Duodenal mucosa (tissue), 2 donors: ENCODE results near the gene PTPN2.

Source experiments
- H3K27ac ChIP-seq: one replicate; pipeline ENCODE4 v1.7.0; 2013; ENCODE audit warnings: low read depth, low read length
- H3K27me3 ChIP-seq, 2 donors: one replicate each; pipeline ENCODE4 v1.7.0; 2013; ENCODE audit warnings: low read length in 2 of 2, control low read depth in 1 of 2; ENCODE audit not compliant: insufficient read depth in 2 of 2, control insufficient read depth in 1 of 2
- H3K36me3 ChIP-seq, 2 donors: one replicate each; pipeline ENCODE4 v1.7.0; 2013; ENCODE audit warnings: low read length in 2 of 2, control low read depth in 1 of 2; ENCODE audit not compliant: insufficient read depth in 2 of 2, control insufficient read depth in 1 of 2
- H3K4me1 ChIP-seq, 2 donors: one replicate each; pipeline ENCODE4 v1.7.0; 2013; ENCODE audit warnings: low read length in 2 of 2, control low read depth in 1 of 2; ENCODE audit not compliant: insufficient read depth in 2 of 2, control insufficient read depth in 1 of 2
- H3K4me3 ChIP-seq, 2 donors: one replicate each; pipeline ENCODE4 v1.7.0; 2013; ENCODE audit warnings: low read length in 2 of 2, low read depth in 1 of 2
- H3K9ac ChIP-seq, 2 donors: one replicate each; pipeline ENCODE4 v1.7.0; 2013; ENCODE audit warnings: low read length in 2 of 2, low read depth in 1 of 2
- H3K9me3 ChIP-seq, 2 donors: one replicate each; pipeline ENCODE4 v1.7.0; 2013; ENCODE audit warnings: low read length in 2 of 2, control low read depth in 1 of 2; ENCODE audit not compliant: control insufficient read depth in 1 of 2

Gene PTPN2

GRCh38 chr18:12836551-12836950 is 47.5 kb downstream of the PTPN2 start:
- Histone ChIP-seq H3K9me3 (no peaks in the 10 kb centered on the region), H3K9ac (no peak overlapping the region), H3K36me3 (peaks cover 0 to 14% of the 10 kb centered on the region in 2 donors), H3K4me1 (peaks cover 29 to 40% of the 10 kb centered on the region in 2 donors), H3K27me3 (no peaks in the 10 kb centered on the region), H3K27ac (no peak overlapping the region), H3K4me3 (no peak overlapping the region)

- H3K4me1 ChIP-seq = no peaks in the 10 kb centered on the region
- no peak overlapping the region for H3K4me3 ChIP-seq
- H3K27ac ChIP-seq = no peak overlapping the region
- no peaks in the 10 kb centered on the region for H3K27me3 ChIP-seq
- no peak overlapping the region for H3K9ac ChIP-seq
- peaks cover 7 to 12% of the 10 kb centered on the region in 2 donors for H3K9me3 ChIP-seq
- peaks cover 13 to 36% of the 10 kb centered on the region in 2 donors for H3K36me3 ChIP-seq
Measured at GRCh38 chr18:12828116-12829051, 55.7 kb downstream of the PTPN2 start.

GRCh38 chr18:12827588-12827987 is 56.4 kb downstream of the PTPN2 start:
- Histone ChIP-seq H3K4me3 (no peak overlapping the region), H3K27me3 (no peaks in the 10 kb centered on the region), H3K9ac (no peak overlapping the region), H3K9me3 (peaks cover 7 to 12% of the 10 kb centered on the region in 2 donors), H3K36me3 (peaks cover 13 to 32% of the 10 kb centered on the region in 2 donors), H3K27ac (no peak overlapping the region), H3K4me1 (no peaks in the 10 kb centered on the region)

- peaks cover 7 to 12% of the 10 kb centered on the region in 2 donors for H3K9me3 ChIP-seq
- peaks cover 19 to 34% of the 10 kb centered on the region in 2 donors for H3K36me3 ChIP-seq
- H3K27ac ChIP-seq = no peak overlapping the region
- no peaks in the 10 kb centered on the region for H3K27me3 ChIP-seq
- H3K4me3 ChIP-seq = no peak overlapping the region
- H3K4me1 ChIP-seq = no peaks in the 10 kb centered on the region
- H3K9ac ChIP-seq = no peak overlapping the region
Measured at GRCh38 chr18:12825230-12825629, 58.8 kb downstream of the PTPN2 start.

DNA sequence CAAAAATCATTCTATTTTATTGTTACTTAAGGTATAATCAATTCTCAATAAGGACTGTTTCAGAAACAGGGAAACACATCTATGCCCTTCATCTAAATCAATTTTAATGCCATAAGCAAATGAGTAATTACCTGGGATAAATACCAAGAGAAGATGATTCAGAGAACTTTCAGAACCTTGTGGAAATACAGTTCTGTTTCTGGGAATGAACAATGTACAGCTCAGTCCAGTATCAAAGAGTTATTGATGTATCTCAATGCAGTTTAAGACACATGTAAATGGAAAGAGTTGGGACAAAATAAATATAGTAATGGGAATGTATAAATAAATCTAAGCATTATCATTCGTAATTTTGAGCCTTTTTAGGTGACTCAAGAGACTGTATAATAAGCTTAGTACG is 60.1 kb downstream of the PTPN2 start:
- H3K4me3 ChIP-seq = no peak overlapping the region
- H3K27me3 ChIP-seq = no peaks in the 10 kb centered on the region
- H3K9ac ChIP-seq = no peak overlapping the region
- H3K36me3 ChIP-seq = peaks cover 19 to 34% of the 10 kb centered on the region in 2 donors
- H3K27ac ChIP-seq = no peak overlapping the region
- H3K9me3 ChIP-seq = peaks cover 7 to 12% of the 10 kb centered on the region in 2 donors
- H3K4me1 ChIP-seq = no peaks in the 10 kb centered on the region

- Histone ChIP-seq H3K36me3 (peaks cover 12 to 17% of the 10 kb centered on the region in 2 donors), H3K27me3 (no peaks in the 10 kb centered on the region), H3K9ac (no peak overlapping the region), H3K27ac (no peak overlapping the region), H3K4me3 (no peak overlapping the region), H3K9me3 (no peaks in the 10 kb centered on the region), H3K4me1 (no peaks in the 10 kb centered on the region)
Measured at GRCh38 chr18:12821408-12821807, 62.6 kb downstream of the PTPN2 start.

DNA sequence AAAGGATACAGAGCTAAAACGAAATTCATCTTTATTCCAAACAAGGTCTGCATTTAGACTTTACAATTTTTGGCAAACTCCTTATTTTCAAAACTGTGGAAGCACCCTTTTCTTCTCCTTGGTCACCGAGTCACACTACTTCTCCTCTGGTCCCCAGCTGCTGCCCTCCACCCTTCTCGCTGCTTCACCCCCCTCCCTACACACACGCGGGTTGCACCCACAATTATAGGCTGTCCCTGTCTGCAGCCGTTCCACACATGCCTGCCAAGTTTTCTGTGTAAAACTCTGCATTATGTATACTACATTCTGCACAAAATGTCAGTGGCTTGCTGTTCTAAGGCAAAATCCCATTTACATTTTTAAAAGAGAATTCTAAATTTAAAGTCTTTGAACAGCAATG is 63.5 kb downstream of the PTPN2 start:
- H3K4me3 ChIP-seq = no peak overlapping the region
- peaks cover 13 to 23% of the 10 kb centered on the region in 2 donors for H3K36me3 ChIP-seq
- no peaks in the 10 kb centered on the region for H3K9me3 ChIP-seq

GRCh38 chr18:12819841-12820240 is 64.2 kb downstream of the PTPN2 start:
- no peak overlapping the region for H3K9ac ChIP-seq
- H3K4me3 ChIP-seq = no peak overlapping the region
- H3K4me1 ChIP-seq = no peaks in the 10 kb centered on the region
- H3K27ac ChIP-seq = no peak overlapping the region
- H3K9me3 ChIP-seq = no peaks in the 10 kb centered on the region
- peaks cover 13 to 23% of the 10 kb centered on the region in 2 donors for H3K36me3 ChIP-seq
- H3K27me3 ChIP-seq = no peaks in the 10 kb centered on the region

More for the DNA sequence above, 63.5 kb downstream of the PTPN2 start:
- Histone ChIP-seq H3K27me3 (no peaks in the 10 kb centered on the region), H3K9ac (no peak overlapping the region), H3K4me1 (no peaks in the 10 kb centered on the region), H3K27ac (no peak overlapping the region)

- H3K4me1 ChIP-seq = no peaks in the 10 kb centered on the region
- H3K9me3 ChIP-seq = no peaks in the 10 kb centered on the region
- H3K27ac ChIP-seq = no peak overlapping the region
- H3K4me3 ChIP-seq = no peak overlapping the region
- H3K27me3 ChIP-seq = no peaks in the 10 kb centered on the region
- no peak overlapping the region for H3K9ac ChIP-seq
- peaks cover 14 to 19% of the 10 kb centered on the region in 2 donors for H3K36me3 ChIP-seq
Measured at GRCh38 chr18:12819322-12819721, 64.7 kb downstream of the PTPN2 start.

DNA sequence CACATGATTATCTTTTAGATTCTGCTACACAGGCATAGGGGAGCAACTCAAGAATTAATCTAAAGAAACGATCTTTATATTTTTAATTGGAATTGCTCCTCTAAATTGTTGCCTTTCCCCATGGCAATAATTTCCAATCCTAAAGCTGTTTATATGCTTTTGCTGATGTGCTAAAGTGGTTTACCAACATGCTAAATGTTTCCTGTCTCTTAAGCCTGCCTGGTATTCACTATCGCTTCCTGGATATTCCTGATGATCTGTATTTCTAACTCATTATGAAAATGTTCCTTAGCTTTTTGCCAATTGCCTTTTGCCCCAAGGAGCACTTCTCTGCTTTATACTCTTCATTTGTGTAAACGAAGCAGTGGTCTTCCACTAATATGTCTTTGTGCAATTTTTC is 65.8 kb downstream of the PTPN2 start:
- Histone ChIP-seq H3K9me3 (no peaks in the 10 kb centered on the region), H3K27me3 (no peaks in the 10 kb centered on the region), H3K9ac (no peak overlapping the region), H3K36me3 (peaks cover 16 to 22% of the 10 kb centered on the region in 2 donors), H3K4me1 (no peaks in the 10 kb centered on the region), H3K4me3 (no peak overlapping the region), H3K27ac (no peak overlapping the region)
